H9 (cell line): ENCODE results near the gene ATG2A. TPM values are rescaled to one million over a fixed set of nuclear protein-coding genes. Genes with fewer than 3 reads are reported as not detected.

Experiments used
- DNase-seq: peaks from one replicate; pipeline ENCODE4 v3.0.0-alpha.2; 2017
- H2AFZ ChIP-seq: one replicate; pipeline ENCODE4 v1.6.1; 2013; ENCODE audit warnings: mild to moderate bottlenecking, low read length, control low read depth, moderate library complexity
- H2AK5ac ChIP-seq: 2 replicates; pipeline ENCODE4 v1.6.1; 2013; ENCODE audit warnings: low read length, control low read depth, mixed read lengths; ENCODE audit not compliant: insufficient read length
- H2BK120ac ChIP-seq: one replicate; pipeline ENCODE4 v1.6.1; 2013; ENCODE audit warnings: low read depth, mild to moderate bottlenecking, low read length, control low read depth, inconsistent platforms; ENCODE audit not compliant: poor library complexity, severe bottlenecking
- H2BK12ac ChIP-seq: 2 replicates; pipeline ENCODE4 v1.6.1; 2013; ENCODE audit warnings: low read length, control low read depth, mixed read lengths, low read depth; ENCODE audit not compliant: insufficient read length
- H2BK15ac ChIP-seq: 2 replicates; pipeline ENCODE4 v1.6.1; 2013; ENCODE audit warnings: low read depth, low read length, control low read depth
- H2BK20ac ChIP-seq: one replicate; pipeline ENCODE4 v1.6.1; 2013; ENCODE audit warnings: low read depth, mild to moderate bottlenecking, low read length, control low read depth, inconsistent platforms; ENCODE audit not compliant: poor library complexity, severe bottlenecking
- H2BK5ac ChIP-seq: 2 replicates; pipeline ENCODE4 v1.6.1; 2013; ENCODE audit warnings: low read length, control low read depth, mixed read lengths; ENCODE audit not compliant: insufficient read length
- H3K14ac ChIP-seq: 2 replicates; pipeline ENCODE4 v1.6.1; 2013; ENCODE audit warnings: low read length, control low read depth; ENCODE audit not compliant: insufficient read depth
- H3K18ac ChIP-seq: 2 replicates; pipeline ENCODE4 v1.6.1; 2013; ENCODE audit warnings: low read depth, mild to moderate bottlenecking, mixed read lengths, low read length, control low read depth; ENCODE audit not compliant: insufficient read length
- H3K23ac ChIP-seq: 2 replicates; pipeline ENCODE4 v1.6.1; 2013; ENCODE audit warnings: low read length, control low read depth, mixed read lengths, low read depth; ENCODE audit not compliant: insufficient read length
- H3K23me2 ChIP-seq: 2 replicates; pipeline ENCODE4 v1.6.1; 2013; ENCODE audit warnings: low read depth, mild to moderate bottlenecking, mixed read lengths, low read length, control low read depth; ENCODE audit not compliant: insufficient read length, poor library complexity, severe bottlenecking
- H3K27ac ChIP-seq: 2 replicates; pipeline ENCODE4 v1.5.1; 2013; ENCODE audit warnings: low read length, control low read depth, mixed read lengths, low read depth; ENCODE audit not compliant: insufficient read length
- H3K27me3 ChIP-seq: 2 replicates; pipeline ENCODE4 v1.6.1; 2013; ENCODE audit warnings: low read length, control low read depth, inconsistent platforms; ENCODE audit not compliant: insufficient read depth
- H3K4ac ChIP-seq: 2 replicates; pipeline ENCODE4 v1.6.1; 2013; ENCODE audit warnings: low read depth, mild to moderate bottlenecking, control low read depth, inconsistent platforms, low read length, moderate library complexity
- H3K4me1 ChIP-seq: 2 replicates; pipeline ENCODE4 v1.6.1; 2013; ENCODE audit warnings: low read length, control low read depth, inconsistent platforms; ENCODE audit not compliant: insufficient read depth
- H3K4me2 ChIP-seq: 2 replicates; pipeline ENCODE4 v1.6.1; 2013; ENCODE audit warnings: low read length, control low read depth, mixed read lengths; ENCODE audit not compliant: insufficient read length, insufficient read depth
- H3K56ac ChIP-seq: 2 replicates; pipeline ENCODE4 v1.6.1; 2013; ENCODE audit warnings: low read depth, mild to moderate bottlenecking, mixed read lengths, low read length, control low read depth; ENCODE audit not compliant: insufficient read length
- H3K79me1 ChIP-seq: 2 replicates; pipeline ENCODE4 v1.6.1; 2013; ENCODE audit warnings: low read depth, mild to moderate bottlenecking, moderate library complexity, low read length, control low read depth, inconsistent platforms; ENCODE audit not compliant: insufficient read depth, poor library complexity, severe bottlenecking
- H3K79me2 ChIP-seq: 2 replicates; pipeline ENCODE4 v1.6.1; 2013; ENCODE audit warnings: low read length, control low read depth, inconsistent platforms; ENCODE audit not compliant: insufficient read depth
- H3K9ac ChIP-seq: 2 replicates; pipeline ENCODE4 v1.6.1; 2013; ENCODE audit warnings: low read length, control low read depth, mixed read lengths; ENCODE audit not compliant: insufficient read length; ENCODE audit errors: extremely low read depth
- H3K9me3 ChIP-seq: one replicate; pipeline ENCODE4 v1.6.1; 2013; ENCODE audit warnings: low read depth, low read length, inconsistent platforms; ENCODE audit not compliant: control insufficient read depth
- H3T11ph ChIP-seq: one replicate; pipeline ENCODE4 v1.6.1; 2013; ENCODE audit warnings: mild to moderate bottlenecking, low read length, control low read depth, inconsistent platforms
- H4K20me1 ChIP-seq: one replicate; pipeline ENCODE4 v1.6.1; 2013; ENCODE audit not compliant: control insufficient read depth, insufficient read length, insufficient read depth
- H4K5ac ChIP-seq: 2 replicates; pipeline ENCODE4 v1.6.1; 2013; ENCODE audit warnings: low read depth, mild to moderate bottlenecking, mixed read lengths, low read length, control low read depth; ENCODE audit not compliant: insufficient read length
- H4K8ac ChIP-seq: replicated peaks from 2 replicates; pipeline ENCODE4 v1.6.1; 2013; ENCODE audit warnings: low read length, control low read depth, mixed read lengths, low read depth; ENCODE audit not compliant: insufficient read length
- H4K91ac ChIP-seq: 2 replicates; pipeline ENCODE4 v1.6.1; 2013; ENCODE audit warnings: low read depth, mild to moderate bottlenecking, moderate library complexity, mixed read lengths, low read length, control low read depth; ENCODE audit not compliant: insufficient read length
- H3K27ac Mint-ChIP-seq, 3 experiments: 2 replicates in 2 of 3; 3 replicates in 1 of 3; pipeline ENCODE4 v1.8.0; 2020 to 2021; ENCODE audit warnings: mixed read lengths in 3 of 3, mild to moderate bottlenecking in 1 of 3, moderate library complexity in 1 of 3
- H3K27me3 Mint-ChIP-seq: 2 replicates; pipeline ENCODE4 v1.8.0; 2021; ENCODE audit warnings: low read depth, mild to moderate bottlenecking, moderate library complexity, mixed read lengths
- H3K36me3 Mint-ChIP-seq, 3 experiments: 2 replicates in 2 of 3; 3 replicates in 1 of 3; pipeline ENCODE4 v1.8.0; 2020 to 2021; ENCODE audit warnings: low read depth in 3 of 3, mixed read lengths in 3 of 3; ENCODE audit not compliant: insufficient read depth in 1 of 3
- H3K4me1 Mint-ChIP-seq, 2 experiments: 2 replicates each; pipeline ENCODE4 v1.8.0; 2020; ENCODE audit warnings: mixed read lengths in 2 of 2
- H3K4me3 Mint-ChIP-seq, 2 experiments: 2 replicates in 1 of 2; 3 replicates in 1 of 2; pipeline ENCODE4 v1.8.0; 2020 to 2021; ENCODE audit warnings: mild to moderate bottlenecking in 2 of 2, mixed read lengths in 2 of 2, moderate library complexity in 1 of 2
- H3K9me3 Mint-ChIP-seq, 2 experiments: 2 replicates in 1 of 2; 3 replicates in 1 of 2; pipeline ENCODE4 v1.8.0; 2020; ENCODE audit warnings: mild to moderate bottlenecking in 2 of 2, mixed read lengths in 2 of 2, moderate library complexity in 1 of 2
- WGBS: extraction: QIAGEN DNeasy Blood & Tissue Kit; methylation state at CpG from one replicate; pipeline ENCODE4 v1.1.7; 2013; ENCODE audit warnings: missing lambda C conversion rate, low lambda C conversion rate, mixed read lengths; ENCODE audit not compliant: insufficient read length; ENCODE audit errors: extremely low coverage; 5-methylcytosine and 5-hydroxymethylcytosine counted together
- total RNA-seq: library from RNA; stranded (reverse); gene quantifications from 2 replicates; pipeline ENCODE4 v1.2.1, GENCODE V29; 2021
- TF ChIP-seq, protein P1 (sequence below): fragments of 200-600 bp; sonication (generic); conservative IDR thresholded peaks from 3 replicates; pipeline ENCODE4 v1.8.0; 2021; ENCODE audit warnings: antibody characterized with exemption, mild to moderate bottlenecking

Gene ATG2A
- total RNA-seq, 1 experiment from 2014 or later: 21.3 TPM

DNA sequence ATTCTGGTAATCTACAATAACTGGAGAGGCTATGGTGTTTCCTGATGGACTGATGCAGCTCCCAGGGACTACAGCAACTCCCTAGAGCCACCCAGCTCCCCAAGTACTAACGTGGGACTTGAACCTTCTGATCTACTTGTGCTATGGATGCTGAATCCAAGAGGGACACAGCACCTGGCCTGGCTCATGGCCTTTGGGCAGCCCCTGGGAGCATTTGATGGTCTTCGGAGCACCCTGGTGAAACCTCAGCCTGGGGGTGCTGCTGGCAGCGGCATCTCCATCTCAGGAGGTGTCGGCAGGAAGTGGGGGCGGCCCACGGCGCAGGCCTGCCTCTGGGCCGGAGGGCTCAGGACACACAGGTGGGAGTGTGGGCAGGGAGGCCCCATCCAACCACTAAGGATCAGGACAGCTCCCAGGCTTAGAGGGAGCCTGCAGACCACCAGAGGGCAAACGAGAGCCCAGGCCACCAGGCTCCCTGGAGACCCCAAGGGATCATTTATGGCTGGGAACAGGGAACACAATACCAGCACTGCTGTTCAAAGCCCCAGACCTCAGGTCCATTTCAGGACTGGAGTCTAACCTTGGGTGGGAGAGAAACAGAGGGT lies 47.3 kb downstream of the ATG2A start:
- H3K9me3 Mint-ChIP-seq: no peaks in the 10 kb centered on the region
- no peaks in the 10 kb centered on the region for H3K27me3 ChIP-seq
- H3K27me3 Mint-ChIP-seq: no peaks in the 10 kb centered on the region
- no peak overlapping the region for H3T11ph ChIP-seq
- WGBS: no CpG with 5 or more reads among the region's 9 CpGs
- H3K23me2 ChIP-seq: no peaks in the 10 kb centered on the region
- no peak overlapping the region for H3K23ac ChIP-seq
- H3K27ac ChIP-seq: no peak overlapping the region
- H3K18ac ChIP-seq: no peak overlapping the region
- no peak for DNase-seq
- no peaks in the 10 kb centered on the region for H3K79me2 ChIP-seq
- no peaks in the 10 kb centered on the region for H3K4me1 ChIP-seq
- TF ChIP-seq, protein P1, sequence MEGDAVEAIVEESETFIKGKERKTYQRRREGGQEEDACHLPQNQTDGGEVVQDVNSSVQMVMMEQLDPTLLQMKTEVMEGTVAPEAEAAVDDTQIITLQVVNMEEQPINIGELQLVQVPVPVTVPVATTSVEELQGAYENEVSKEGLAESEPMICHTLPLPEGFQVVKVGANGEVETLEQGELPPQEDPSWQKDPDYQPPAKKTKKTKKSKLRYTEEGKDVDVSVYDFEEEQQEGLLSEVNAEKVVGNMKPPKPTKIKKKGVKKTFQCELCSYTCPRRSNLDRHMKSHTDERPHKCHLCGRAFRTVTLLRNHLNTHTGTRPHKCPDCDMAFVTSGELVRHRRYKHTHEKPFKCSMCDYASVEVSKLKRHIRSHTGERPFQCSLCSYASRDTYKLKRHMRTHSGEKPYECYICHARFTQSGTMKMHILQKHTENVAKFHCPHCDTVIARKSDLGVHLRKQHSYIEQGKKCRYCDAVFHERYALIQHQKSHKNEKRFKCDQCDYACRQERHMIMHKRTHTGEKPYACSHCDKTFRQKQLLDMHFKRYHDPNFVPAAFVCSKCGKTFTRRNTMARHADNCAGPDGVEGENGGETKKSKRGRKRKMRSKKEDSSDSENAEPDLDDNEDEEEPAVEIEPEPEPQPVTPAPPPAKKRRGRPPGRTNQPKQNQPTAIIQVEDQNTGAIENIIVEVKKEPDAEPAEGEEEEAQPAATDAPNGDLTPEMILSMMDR: peak; percentile 60
- H3K9ac ChIP-seq: no peak overlapping the region
- no peak overlapping the region for H2BK15ac ChIP-seq
- no peaks in the 10 kb centered on the region for H4K20me1 ChIP-seq
- peaks cover 4 to 14% (median 6%) of the 10 kb centered on the region in 3 experiments; a peak in 6 of 7 replicates for H3K36me3 Mint-ChIP-seq
- peaks cover 0 to 8% of the 10 kb centered on the region in 2 experiments; a peak in 2 of 4 replicates for H3K4me1 Mint-ChIP-seq
- no peak overlapping the region for H3K56ac ChIP-seq
- H2BK120ac ChIP-seq: no peak overlapping the region
- H4K91ac ChIP-seq: no peak overlapping the region
- H3K4me3 Mint-ChIP-seq: no peak overlapping the region
- no peak overlapping the region for H2AK5ac ChIP-seq
- no peak overlapping the region for H2BK5ac ChIP-seq
- no peak overlapping the region for H2BK12ac ChIP-seq
- no peak overlapping the region for H3K4me2 ChIP-seq
- no peak overlapping the region for H4K8ac ChIP-seq
- no peak overlapping the region; a peak in 1 of 7 replicates for H3K27ac Mint-ChIP-seq
- H3K14ac ChIP-seq: no peak overlapping the region
- H4K5ac ChIP-seq: no peak overlapping the region
- H2BK20ac ChIP-seq: no peak overlapping the region
- no peak overlapping the region for H2AFZ ChIP-seq
- no peaks in the 10 kb centered on the region for H3K79me1 ChIP-seq
- no peaks in the 10 kb centered on the region for H3K9me3 ChIP-seq
- H3K4ac ChIP-seq: no peak overlapping the region
